Cardiac septum (tissue), 1 donor: ENCODE results near the gene ZFHX3. TPM values are rescaled to one million over a fixed set of nuclear protein-coding genes. Genes with fewer than 3 reads are reported as not detected.

ENCODE experiments used
- DNase-seq: peaks from one replicate; pipeline ENCODE4 v3.0.0-alpha.2; 2020; ENCODE audit warnings: low spot score
- intact Hi-C: fragments of 100-400 bp; cut with DNase I; formaldehyde crosslinking; loops from one replicate; pipeline ENCODE4 v1.14.0; 2022
- total RNA-seq: library from RNA; stranded (reverse); fragmentation: NEBNext Ultra II Directional; extraction: Animal tissue kit (Norgen Biotek cat#: 25700); gene quantifications from one replicate; pipeline ENCODE4 v1.2.1, GENCODE V29; 2021
- donor health status: DM: no; HTN: no; CAD: no.

Gene ZFHX3
- total RNA-seq, 1 donor from 2014 or later, result 15.7 TPM

- DNase-seq, result no peak
- intact Hi-C loops, result loop anchor here (5.0 to 10.0 kb wide), 3 partner anchors 123 to 395 kb away; no protein-coding TSS in a partner anchor
These were observed 12.1 kb upstream of the ZFHX3 start for GRCh38 chr16:73059779-73060615.

DNA sequence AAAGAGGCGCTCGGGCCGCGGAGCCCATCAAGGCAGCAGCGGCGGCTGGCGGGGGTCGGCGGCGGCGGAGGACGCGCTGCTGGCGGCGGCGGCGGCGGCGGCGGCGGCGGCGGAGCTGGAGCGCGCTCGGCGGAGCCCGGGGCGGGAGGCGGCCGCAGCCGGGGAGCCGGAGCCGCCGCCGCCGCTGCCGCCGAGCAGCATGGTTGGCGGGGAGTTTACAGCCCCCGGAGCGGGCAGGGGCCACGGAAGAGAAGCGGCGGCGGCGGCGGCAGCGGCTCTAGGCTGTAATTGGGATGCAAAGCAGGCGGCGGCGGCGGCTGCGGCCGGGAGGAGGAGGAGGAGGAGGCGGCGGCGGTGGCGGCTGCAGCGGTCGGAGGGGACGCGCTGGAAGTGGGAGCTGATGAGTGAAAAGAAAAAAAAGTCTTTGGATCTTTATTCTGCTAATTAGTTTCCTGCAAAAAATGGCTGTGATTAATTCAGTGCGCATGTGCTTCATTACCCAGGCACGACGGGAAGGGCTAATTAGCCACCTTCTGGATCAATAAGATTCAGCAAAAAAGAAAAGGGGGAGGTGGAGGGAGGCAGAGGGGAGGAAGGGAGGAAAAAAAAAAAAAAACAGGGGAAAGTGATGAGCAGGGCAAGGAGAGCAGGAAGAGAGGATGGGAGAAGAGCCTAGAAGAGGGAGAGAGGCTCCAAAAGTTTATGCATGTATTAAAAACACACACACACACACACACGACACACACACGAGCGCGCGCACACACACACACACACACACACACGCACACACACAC is 10.9 kb upstream of the ZFHX3 start:
- intact Hi-C loops, result loop anchor here (5.0 to 10.0 kb wide), 3 partner anchors 122 to 394 kb away; no protein-coding TSS in a partner anchor
- DNase-seq, result no peak

GRCh38 chr16:73058221-73058615 is 10.3 kb upstream of the ZFHX3 start:
- intact Hi-C loops, result loop anchor here (5.0 to 10.0 kb wide), 3 partner anchors 121 to 393 kb away; no protein-coding TSS in a partner anchor

DNA sequence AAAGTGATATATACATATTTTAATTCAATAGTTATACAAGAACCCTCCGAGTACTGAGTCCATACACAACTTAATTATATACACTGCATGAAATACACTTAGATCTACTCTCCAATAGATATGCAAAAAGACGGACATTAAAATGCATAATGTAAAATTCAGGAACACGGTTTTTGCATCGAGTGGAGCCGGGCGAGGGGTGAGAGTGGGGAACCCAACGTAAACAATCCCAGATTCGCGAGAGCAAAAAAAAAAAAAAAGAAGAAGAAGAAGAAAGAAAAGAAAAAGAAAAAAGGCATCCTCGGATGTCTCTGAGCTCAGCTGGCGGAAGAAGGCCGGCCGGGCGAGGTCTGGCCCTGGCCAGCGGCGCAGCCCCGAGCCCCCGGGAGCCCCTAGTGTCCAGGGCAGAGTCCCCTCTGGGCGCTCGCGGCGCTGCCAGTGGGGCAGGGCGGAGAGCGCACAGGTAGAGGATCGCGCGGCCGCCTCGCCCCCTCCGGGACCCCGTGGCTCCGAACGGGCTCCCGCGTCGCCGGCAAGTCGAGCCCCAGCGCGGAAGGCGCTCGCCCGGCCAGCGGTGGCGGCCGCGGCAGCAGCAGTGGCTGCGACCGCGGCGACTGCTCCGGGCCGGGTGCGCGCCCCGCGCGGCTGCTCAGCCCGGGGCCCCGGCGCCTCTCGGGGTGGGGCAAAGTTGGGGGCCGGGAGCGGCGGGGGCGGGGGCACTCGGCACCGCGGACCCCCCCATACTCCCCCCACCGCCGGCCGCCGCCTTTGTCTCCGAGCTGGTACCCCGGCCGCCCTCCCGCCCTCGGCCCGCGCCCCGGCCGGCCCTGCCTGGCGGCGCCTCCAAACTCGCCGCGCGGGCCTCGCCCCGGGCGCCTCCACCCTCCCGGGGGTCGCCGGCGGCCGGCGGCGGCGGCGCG is 9.6 kb upstream of the ZFHX3 start:
- intact Hi-C loops, result loop anchor here (5.0 to 10.0 kb wide), 3 partner anchors 120 to 393 kb away; no protein-coding TSS in a partner anchor
- DNase-seq, result no peak

More at GRCh38 chr16:73058221-73058615, 10.3 kb upstream of the ZFHX3 start:
- DNase-seq, result no peak

GRCh38 chr16:73056921-73057290 is 9.0 kb upstream of the ZFHX3 start:
- intact Hi-C loops, result loop anchor here (5.0 to 10.0 kb wide), 3 partner anchors 120 to 392 kb away; no protein-coding TSS in a partner anchor
- DNase-seq, result no peak

DNA sequence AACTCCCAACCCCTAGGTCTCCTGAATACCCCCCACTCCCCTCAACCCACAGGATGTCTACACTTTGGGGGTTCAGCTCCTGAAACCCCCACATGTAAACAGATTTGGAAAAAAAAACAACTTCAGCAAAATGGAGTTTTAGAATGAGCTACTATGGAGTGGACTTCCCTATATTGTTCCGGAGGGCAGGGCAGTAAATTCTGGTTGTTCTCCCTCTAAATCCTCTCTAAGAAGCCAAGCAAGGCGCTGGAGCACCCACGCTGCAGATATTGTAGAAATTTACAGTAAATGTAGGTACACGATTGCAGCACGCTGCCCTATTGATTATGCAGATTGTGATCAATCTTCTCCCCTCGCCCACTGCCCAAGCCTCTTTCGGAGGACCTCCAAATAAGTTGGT is 8.5 kb upstream of the ZFHX3 start:
- intact Hi-C loops, result loop anchor here (5.0 to 10.0 kb wide), 3 partner anchors 119 to 392 kb away; no protein-coding TSS in a partner anchor
- DNase-seq, result no peak

DNA sequence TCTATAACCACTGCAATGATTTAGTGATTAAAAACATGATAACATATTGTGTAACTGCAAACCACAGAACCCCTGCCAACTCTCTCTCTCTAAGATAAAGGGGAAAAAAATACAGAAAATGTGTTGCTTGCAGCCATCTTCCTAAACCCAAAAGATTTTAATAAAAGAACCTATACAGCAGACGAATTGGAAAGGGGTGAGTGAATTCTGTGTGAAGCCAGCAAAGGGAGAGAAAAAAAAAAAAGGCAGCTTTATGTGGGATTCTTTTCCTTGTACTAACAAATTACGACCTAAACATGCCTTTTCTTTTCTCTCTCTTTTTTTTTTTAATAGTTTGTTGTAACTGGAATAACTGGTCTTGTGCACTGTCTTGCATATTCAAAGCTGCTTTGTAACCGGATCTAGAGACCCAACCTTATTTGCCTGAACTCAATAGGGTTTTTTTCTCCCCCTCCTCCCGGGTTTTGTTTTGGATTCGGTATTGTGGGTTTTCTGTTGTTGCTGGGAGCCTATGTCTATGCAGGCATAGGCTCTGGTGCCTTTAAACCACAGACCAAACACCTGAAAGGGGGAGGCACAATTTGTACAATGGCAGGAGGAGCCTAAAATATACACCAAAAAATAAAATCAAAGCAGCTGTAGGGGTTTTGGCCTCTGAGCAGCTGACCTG is 7.0 kb upstream of the ZFHX3 start:
- intact Hi-C loops, result loop anchor here (5.0 to 10.0 kb wide), 3 partner anchors 118 to 390 kb away; no protein-coding TSS in a partner anchor
- DNase-seq, result no peak

DNA sequence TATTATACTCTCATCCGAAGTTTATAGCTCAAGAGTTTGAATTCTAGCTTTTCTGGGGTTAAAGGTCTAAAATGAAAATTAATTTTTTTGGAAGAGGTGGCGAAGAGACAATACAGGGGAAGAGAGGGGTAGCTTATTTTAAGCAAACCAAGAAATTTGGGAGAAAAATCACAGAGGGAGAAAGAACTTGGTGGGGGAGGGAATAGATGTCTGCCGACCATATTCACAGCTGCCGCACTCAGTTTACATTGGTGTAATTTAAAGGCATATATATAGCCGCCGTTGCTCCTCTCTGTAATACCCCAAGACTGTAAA is 6.5 kb upstream of the ZFHX3 start:
- intact Hi-C loops, result loop anchor here (10.0 kb wide), 1 partner anchor 390 kb away; no protein-coding TSS in a partner anchor
- DNase-seq, result no peak

- intact Hi-C loops, result loop anchor here (10.0 kb wide), 1 partner anchor 389 kb away; no protein-coding TSS in a partner anchor
- no peak for DNase-seq
These were observed 6.2 kb upstream of the ZFHX3 start for GRCh38 chr16:73054125-73054484.

DNA sequence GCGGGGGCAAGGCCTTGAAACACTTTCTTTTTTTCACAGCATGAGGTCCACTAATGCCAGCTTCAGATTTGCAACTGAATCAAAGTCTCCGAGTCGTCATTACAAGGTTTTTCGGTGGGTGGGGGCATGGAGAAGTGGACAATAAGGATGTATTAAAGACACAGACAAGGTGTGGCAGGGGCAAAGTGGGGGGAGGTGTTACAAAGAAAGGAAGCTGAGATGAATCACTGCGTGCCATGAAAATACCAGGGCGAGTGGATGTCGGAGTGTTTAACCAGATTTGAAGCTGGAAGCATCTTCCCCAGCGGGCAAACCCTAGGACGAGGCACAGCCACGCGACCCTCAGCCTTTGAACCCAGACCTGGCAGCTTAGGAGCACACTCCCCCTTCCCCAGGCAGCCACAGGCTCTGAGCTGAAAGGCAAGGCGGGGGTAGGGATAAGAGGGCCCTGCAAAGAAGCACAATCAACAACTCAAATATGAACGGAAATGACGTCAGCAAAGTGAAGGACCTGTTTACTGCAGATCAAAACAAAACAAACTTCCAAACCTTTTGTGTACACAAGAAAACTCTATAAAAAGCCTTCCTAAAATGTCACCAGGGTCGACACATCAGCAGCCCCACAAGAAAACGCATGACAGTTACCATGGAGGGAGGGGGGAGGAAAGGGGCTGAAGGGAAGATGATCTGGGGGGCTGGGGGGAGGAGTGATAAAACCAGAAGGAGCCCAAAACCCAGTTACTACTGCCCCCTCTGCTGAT is 5.6 kb upstream of the ZFHX3 start:
- intact Hi-C loops, result loop anchor here (10.0 kb wide), 1 partner anchor 389 kb away; no protein-coding TSS in a partner anchor
- DNase-seq, result no peak

DNA sequence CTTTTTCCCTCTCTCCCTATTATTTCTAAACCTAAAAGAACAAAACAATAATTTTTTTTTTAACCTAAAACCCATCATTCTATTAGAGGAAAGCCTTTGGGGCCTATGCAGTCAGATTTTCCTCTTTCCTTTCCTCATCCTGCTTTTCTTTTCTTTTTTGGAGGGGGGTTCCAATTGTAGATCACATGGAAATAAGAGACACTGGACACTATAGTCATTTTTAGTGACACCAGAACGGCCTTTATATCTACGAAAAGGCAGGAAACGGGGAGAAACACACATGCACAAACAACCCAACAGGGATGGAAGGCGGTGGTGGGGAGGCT is 5.1 kb upstream of the ZFHX3 start:
- DNase-seq, result no peak
- intact Hi-C loops, result loop anchor here (10.0 kb wide), 1 partner anchor 388 kb away; no protein-coding TSS in a partner anchor

GRCh38 chr16:73052576-73052975 is 4.6 kb upstream of the ZFHX3 start:
- intact Hi-C loops, result loop anchor here (10.0 kb wide), 1 partner anchor 388 kb away; no protein-coding TSS in a partner anchor
- no peak for DNase-seq

GRCh38 chr16:73051961-73052360 is 4.0 kb upstream of the ZFHX3 start:
- intact Hi-C loops, result loop anchor here (10.0 kb wide), 1 partner anchor 387 kb away; no protein-coding TSS in a partner anchor
- no peak for DNase-seq

GRCh38 chr16:73051226-73051625 is 3.3 kb upstream of the ZFHX3 start:
- DNase-seq, result no peak
- intact Hi-C loops, result loop anchor here (10.0 kb wide), 1 partner anchor 386 kb away; no protein-coding TSS in a partner anchor

DNA sequence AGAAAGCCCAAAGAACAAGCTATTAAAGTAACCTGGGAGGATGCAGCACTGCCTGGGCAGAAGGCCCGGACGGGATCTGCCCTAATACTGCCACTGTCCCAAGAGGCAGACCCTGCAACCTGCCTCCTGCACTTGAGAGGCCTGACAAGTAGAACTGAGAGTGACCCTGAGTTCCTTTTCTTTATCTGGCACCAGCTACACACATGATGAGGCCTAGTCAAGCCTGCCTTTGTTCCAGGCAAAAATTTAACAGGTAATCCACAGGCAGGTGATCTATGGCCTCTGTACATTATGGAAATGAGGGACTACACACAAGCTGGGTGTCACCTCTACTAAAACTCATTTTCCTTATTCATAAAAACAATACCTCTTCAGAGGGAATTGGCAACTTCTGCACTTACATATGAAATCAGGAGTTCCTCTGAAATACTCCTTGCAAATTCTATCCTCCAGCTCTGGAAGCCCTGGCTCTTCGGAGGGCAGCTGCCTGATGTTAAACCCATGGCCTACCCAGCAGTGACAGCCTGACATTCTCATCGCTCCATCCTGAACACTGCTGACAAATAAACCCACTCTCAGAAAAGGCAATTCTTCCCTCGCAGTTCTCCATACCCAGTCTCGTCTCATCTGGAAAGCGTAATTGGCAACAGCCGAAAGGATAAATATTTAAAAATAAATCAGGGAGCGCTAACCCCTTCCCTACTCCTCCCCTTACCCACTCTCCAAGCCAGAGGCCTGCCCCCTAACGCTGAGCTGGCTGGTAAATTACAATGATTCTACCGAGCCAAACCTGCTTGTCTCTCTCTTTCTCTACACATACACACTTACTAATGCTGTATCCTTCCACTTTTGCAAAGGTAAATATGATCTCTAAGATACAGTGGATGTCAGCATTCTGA is 2.5 kb upstream of the ZFHX3 start:
- DNase-seq, result peak; percentile 66
- intact Hi-C loops, result loop anchor here (10.0 kb wide), 1 partner anchor 386 kb away; no protein-coding TSS in a partner anchor

DNA sequence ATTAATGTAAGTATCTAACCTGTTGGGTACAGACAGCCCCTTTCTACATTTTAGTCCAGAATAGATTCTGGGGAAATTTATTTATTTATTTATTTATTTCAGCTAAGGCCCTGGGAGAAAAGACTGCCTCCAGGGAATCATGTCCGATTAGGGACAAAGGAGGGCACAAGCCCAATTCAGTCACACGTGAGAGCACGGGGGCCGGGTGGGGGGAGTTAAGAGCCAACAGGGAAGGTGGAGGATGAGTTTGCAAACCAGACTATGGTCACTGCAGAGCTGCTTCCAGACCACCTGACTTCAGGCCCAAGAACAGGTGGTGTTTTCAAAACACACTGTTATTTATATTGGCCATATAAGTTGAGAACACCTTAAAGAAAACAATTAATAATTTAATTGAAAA is 1.6 kb upstream of the ZFHX3 start:
- intact Hi-C loops, result loop anchor here (5.0 kb wide), 1 partner anchor 217 kb away; no protein-coding TSS in a partner anchor
- DNase-seq, result peak; percentile 33

DNA sequence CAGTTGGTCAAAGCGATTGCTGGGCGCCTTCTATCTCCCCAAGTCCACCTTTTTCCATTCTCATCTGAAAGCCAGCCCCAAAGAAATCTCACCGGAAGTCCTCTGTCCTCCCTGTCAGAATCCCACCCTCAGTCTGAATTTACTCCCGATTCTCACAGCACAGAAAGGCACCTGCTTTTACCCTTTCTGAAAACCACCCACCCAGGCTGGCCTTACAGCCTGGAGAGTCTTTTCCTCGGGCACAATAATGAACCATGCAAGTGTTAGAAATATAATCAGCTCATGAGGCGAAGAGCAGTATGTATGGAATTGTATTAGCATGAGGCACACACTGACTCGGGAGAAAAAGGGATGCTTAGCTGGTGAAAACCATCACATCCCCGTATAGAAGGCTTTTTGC is 1.2 kb upstream of the ZFHX3 start:
- intact Hi-C loops, result loop anchor here (5.0 kb wide), 1 partner anchor 217 kb away; no protein-coding TSS in a partner anchor
- DNase-seq, result no peak
